HepG2 (cell line): ENCODE data around the gene RNASE7. TPM values are rescaled to one million over a fixed set of nuclear protein-coding genes. Genes with fewer than 3 reads are reported as not detected.
"Not testable (repeated sequence)": the region's sequence is repeated elsewhere in the genome, so short reads cannot be mapped to it uniquely, and the experiment has no call there.

Experiments
- ATAC-seq: fragments of 200-7000 bp; cut with Tn5 transposase; 3 replicates; pipeline ENCODE4 v1.9.1; 2020; ENCODE audit warnings: mild to moderate bottlenecking, moderate library complexity
- BruUV-seq: library from RNA; stranded (reverse); fragments of 400-500 nt; replicated peaks from 2 replicates; lab custom pipeline; 2021; lab: Mats Ljungman, UMichigan
- CTCF ChIA-PET: fragments of 300-600 bp; formaldehyde crosslinking; extraction: SDS; loops from one replicate; lab custom pipeline; 2021; ENCODE audit warnings: low total read pairs, inconsistent platforms, low intra/inter-chr PET ratio; lab: Yijun Ruan, JAX
- POLR2A ChIA-PET: fragments of 350-600 bp; sonication (Branson Sonifier 250); formaldehyde crosslinking; loops from one replicate; lab custom pipeline; 2020; ENCODE audit warnings: antibody characterized with exemption, inconsistent platforms; lab: Yijun Ruan, JAX
- DNase-seq: peaks from one replicate; pipeline ENCODE4 v3.0.0-alpha.2; 2015; ENCODE audit warnings: low spot score
- FAIRE-seq: peaks from 3 replicates; lab custom pipeline; 2011; peaks lifted over from hg19 to GRCh38; lab: Jason Lieb, UNC
- H2AFZ ChIP-seq: one replicate; pipeline ENCODE4 v1.6.1; 2011; ENCODE audit warnings: low read length, inconsistent platforms
- H3K27ac ChIP-seq: fragments of 300-600 bp; 3 replicates; pipeline ENCODE4 v1.8.0; 2011; ENCODE audit warnings: mixed run types, mild to moderate bottlenecking, mixed read lengths, low read length, inconsistent platforms; ENCODE audit not compliant: insufficient read depth; ENCODE audit errors: extremely low read length
- H3K27me3 ChIP-seq, 2 experiments: fragments of 200-600 bp in 1 of 2; 2 replicates in 1 of 2; 3 replicates in 1 of 2; pipeline versions ENCODE4 v1.6.0 to v1.8.0; 2011; ENCODE audit warnings: low read length in 2 of 2, mild to moderate bottlenecking in 2 of 2, moderate library complexity in 2 of 2, inconsistent platforms in 1 of 2; ENCODE audit not compliant: insufficient read depth in 2 of 2, control insufficient read depth in 1 of 2
- H3K36me3 ChIP-seq, 2 experiments: fragments of 200-600 bp in 1 of 2; replicated peaks in 1 of 2; 2 replicates in 1 of 2; 3 replicates in 1 of 2; pipeline versions ENCODE4 v1.5.1 to v1.8.0; 2011; ENCODE audit warnings: low read length in 2 of 2, inconsistent platforms in 1 of 2; ENCODE audit not compliant: insufficient read depth in 2 of 2, control insufficient read depth in 1 of 2
- H3K4me1 ChIP-seq: 2 replicates; pipeline ENCODE4 v1.5.1; 2012; ENCODE audit warnings: low read length, inconsistent platforms; ENCODE audit not compliant: insufficient read depth
- H3K4me2 ChIP-seq: 2 replicates; pipeline ENCODE4 v1.6.0; 2011; ENCODE audit warnings: low read depth, low read length, inconsistent platforms
- H3K4me3 ChIP-seq, 3 experiments: fragments of 200-600 bp in 1 of 3; sonication (generic), shearing (Covaris generic) in 1 of 3; replicated peaks in 1 of 3; 2 replicates each; pipeline ENCODE4 v1.5.1; 2011 to 2016; ENCODE audit warnings: low read length in 3 of 3, inconsistent platforms in 2 of 3, low read depth in 2 of 3, mild to moderate bottlenecking in 2 of 3, control low read depth in 1 of 3, mixed read lengths in 1 of 3; ENCODE audit not compliant: insufficient read depth in 1 of 3
- H3K79me2 ChIP-seq: one replicate; pipeline ENCODE4 v1.6.1; 2011; ENCODE audit warnings: low read length, inconsistent platforms; ENCODE audit not compliant: insufficient read depth
- H3K9ac ChIP-seq: 2 replicates; pipeline ENCODE4 v1.6.0; 2011; ENCODE audit warnings: mild to moderate bottlenecking, low read depth, low read length, inconsistent platforms; ENCODE audit not compliant: insufficient read depth
- H3K9me3 ChIP-seq: 2 replicates; pipeline ENCODE4 v1.5.1; 2012; ENCODE audit warnings: mild to moderate bottlenecking, low read length
- H4K20me1 ChIP-seq: 2 replicates; pipeline ENCODE4 v1.6.0; 2011; ENCODE audit warnings: inconsistent platforms, mild to moderate bottlenecking, low read length, moderate library complexity; ENCODE audit not compliant: insufficient read depth
- SKI ChIP-seq: fragments of 450-650 bp; IDR thresholded peaks from one replicate; pipeline ENCODE4 v1.6.1; 2018; ENCODE audit warnings: mild to moderate bottlenecking; ENCODE audit not compliant: partially characterized antibody
- SOX13 ChIP-seq, 3 experiments: fragments of 450-650 bp in 1 of 3; sonication (generic) in 1 of 3; formaldehyde crosslinking in 1 of 3; IDR thresholded peaks in 2 of 3; conservative IDR thresholded peaks in 1 of 3; 2 replicates each; pipeline versions ENCODE4 v1.5.0 to v1.6.1; 2016 to 2020; ENCODE audit warnings: antibody characterized with exemption in 1 of 3, mild to moderate bottlenecking in 1 of 3, missing compliant biosample characterization in 1 of 3, missing genetic modification reagents in 1 of 3, moderate library complexity in 1 of 3
- WGBS: methylation state at CpG from one replicate; pipeline ENCODE4 v1.1.6; 2017; ENCODE audit warnings: low lambda C conversion rate; 5-methylcytosine and 5-hydroxymethylcytosine counted together
- in situ Hi-C: cut with HindIII; loops from 2 replicates; pipeline ENCODE4 v1.10.0; 2017; ENCODE audit warnings: low pct_unique_long_range_greater_than_20kb; ENCODE audit not compliant: extremely low pct_ligation_motif_present
- intact Hi-C: fragments of 100-400 bp; cut with micrococcal nuclease; formaldehyde crosslinking; loops from one replicate; pipeline ENCODE4 v1.10.0; 2022; ENCODE audit not compliant: unreplicated experiment
- polyA plus RNA-seq, 8 experiments: library from polyadenylated mRNA; depleted of rRNA in 3 of 8; stranded (reverse) in 7 of 8; unstranded in 1 of 8; fragments of >200 nt; fragmentation: Illumina TruSeq in 4 of 8; extraction: Trizol in 4 of 8; gene quantifications; 2 replicates each; pipeline versions ENCODE4 v1.2.1 to v1.2.3, GENCODE V29; 2011 to 2016; ENCODE audit warnings: low read depth in 4 of 8, missing spikeins in 1 of 8, mixed read lengths in 1 of 8; ENCODE audit not compliant: insufficient read depth in 1 of 8
- total RNA-seq, 5 experiments: library from RNA; depleted of rRNA; stranded (reverse); fragments of >200 nt; fragmentation: Illumina TruSeq; extraction: Trizol; gene quantifications; 2 replicates each; pipeline ENCODE4 v1.2.3, GENCODE V29; 2016; ENCODE audit warnings: low read depth in 1 of 5

RNASE7 gene
- total and polyA plus RNA-seq, 2 of the 13 experiments (the other 11 are each of a cell fraction or from before 2014, with no cell fraction given), result 0.04 TPM; not detected in 1

DNA sequence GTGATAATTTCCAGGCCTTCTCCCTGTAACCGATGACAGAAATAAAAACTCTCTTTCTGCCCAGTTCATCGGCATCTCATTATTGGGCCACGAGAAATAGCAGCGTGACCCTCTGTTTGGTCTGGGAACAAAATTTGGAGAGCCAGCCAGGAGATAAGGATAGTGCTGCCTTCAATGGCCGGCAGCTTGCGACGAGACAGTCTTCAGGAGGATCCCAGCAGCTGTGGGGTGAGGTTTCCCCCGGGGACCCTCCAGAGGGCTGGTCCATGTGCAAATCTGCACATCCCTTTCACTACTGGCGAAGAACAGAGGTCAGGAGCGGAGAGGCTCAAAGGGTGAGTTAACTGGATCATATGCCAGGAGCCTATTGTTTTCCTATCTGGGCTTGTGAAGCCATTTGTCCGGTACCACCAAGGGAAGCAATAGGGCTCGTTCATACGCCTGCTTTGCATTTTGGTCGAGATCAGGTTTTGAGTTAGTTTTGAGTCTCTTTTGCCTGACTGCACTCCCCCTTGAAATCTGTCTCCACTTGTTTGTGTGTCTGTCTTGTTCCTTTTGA lies 38.3 kb upstream of the RNASE7 start:
- WGBS, result 62% methylated on average over 14 of the region's 14 CpGs
- H3K4me1 ChIP-seq, result peaks cover 39% of the 10 kb centered on the region
- no peak overlapping the region for H3K9ac ChIP-seq
- 0 out of 5 replicates have a peak, but pooled peaks cover 0 to 3% of the 10 kb centered on the region in 2 experiments for H3K27me3 ChIP-seq
- H3K4me3 ChIP-seq, result no peak overlapping the region
- no peaks in the 10 kb centered on the region for H3K36me3 ChIP-seq
- intact Hi-C loops, result no loop called here
- H3K4me2 ChIP-seq, result peak overlapping the region; percentile 38; the same call in 1 of the 2 replicates
- FAIRE-seq (no peak), ATAC-seq (no peak; the same call in 1 of the 3 replicates), DNase-seq (no peak)
- no peak overlapping the region for H3K27ac ChIP-seq
- POLR2A ChIA-PET, result interaction anchor here (1.2 to 1.6 kb wide), 2 partner anchors 11 to 100 kb away, joined by 3 to 4 read pairs; no protein-coding TSS in a partner anchor
- H2AFZ ChIP-seq, result peak overlapping the region; percentile 37
- H3K79me2 ChIP-seq, result no peaks in the 10 kb centered on the region
- H3K9me3 ChIP-seq, result no peaks in the 10 kb centered on the region
- H4K20me1 ChIP-seq, result no peaks in the 10 kb centered on the region
- BruUV-seq, result no TSS peak
- in situ Hi-C loops, result no loop called here
- no peak for TF ChIP-seq SOX13 (IDR thresholded peaks at IDR 0.05)
- TF ChIP-seq SOX13 (CRISPR knock-in tag; conservative IDR thresholded peaks at IDR 0.05 in 1 of 2, IDR thresholded peaks at IDR 0.05 in 1 of 2), result 0 out of 4 replicates have a peak, but pooled peaks of 1 of the 2 experiments have one; percentile 5
- TF ChIP-seq SKI, result no peak
- CTCF ChIA-PET, result no interaction called here

DNA sequence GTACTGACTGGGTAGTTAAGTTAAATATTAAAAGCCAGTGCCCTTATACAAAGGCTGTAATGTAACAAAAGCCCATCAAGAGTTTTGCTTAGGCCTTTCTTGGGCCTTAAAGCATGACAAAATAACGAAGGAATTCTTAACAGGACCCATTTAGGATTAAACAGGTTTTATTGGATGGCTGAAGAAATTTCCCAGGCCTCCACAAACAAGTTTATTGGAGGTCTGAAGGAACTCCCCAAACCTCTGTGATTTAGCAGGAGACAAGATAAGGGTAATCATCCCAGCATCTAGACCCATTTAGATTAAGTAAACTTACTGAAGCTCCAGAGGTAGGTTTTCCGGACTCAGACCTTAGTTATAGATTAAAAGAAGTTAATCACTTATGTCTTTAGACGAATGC lies 32.4 kb upstream of the RNASE7 start:
- not testable (repeated sequence) for FAIRE-seq, H2AFZ ChIP-seq

More for the DNA sequence above, 32.4 kb upstream of the RNASE7 start:
- H4K20me1 ChIP-seq, H3K9ac ChIP-seq, H3K9me3 ChIP-seq, in situ Hi-C loops, ATAC-seq, intact Hi-C loops, DNase-seq, H3K36me3 ChIP-seq, H3K27me3 ChIP-seq, H3K27ac ChIP-seq, CTCF ChIA-PET, POLR2A ChIA-PET, BruUV-seq, H3K79me2 ChIP-seq: not testable (repeated sequence)
- Histone ChIP-seq H3K4me3 (0 out of 6 replicates have a peak overlapping the region, but pooled peaks of 1 of the 3 experiments have one; percentile 2), H3K4me2 (peak overlapping the region; percentile 38), H3K4me1 (peaks cover 44% of the 10 kb centered on the region)
- 5% methylated on average over 3 of the region's 3 CpGs for WGBS
